Effector memory CD4-positive, alpha-beta T cell (primary cell): ENCODE data around the gene SMC3.

Source experiments
- DNase-seq, 3 donors: peaks; one replicate each; pipeline ENCODE4 v3.0.0-alpha.2; 2020
- H3K27ac ChIP-seq: 2 replicates; pipeline ENCODE4 v1.7.0; 2013; ENCODE audit warnings: mild to moderate bottlenecking, low read length, moderate library complexity; ENCODE audit not compliant: insufficient read depth, poor library complexity, severe bottlenecking
- H3K27me3 ChIP-seq: replicated peaks from 2 replicates; pipeline ENCODE4 v1.7.0; 2013; ENCODE audit warnings: mild to moderate bottlenecking, low read length; ENCODE audit not compliant: insufficient read depth, control insufficient read depth, poor library complexity, severe bottlenecking
- H3K36me3 ChIP-seq: 2 replicates; pipeline ENCODE4 v1.7.0; 2013; ENCODE audit warnings: mild to moderate bottlenecking, low read length, moderate library complexity; ENCODE audit not compliant: control insufficient read depth, insufficient read depth
- H3K4me1 ChIP-seq: 2 replicates; pipeline ENCODE4 v1.7.0; 2013; ENCODE audit warnings: low read length, mild to moderate bottlenecking; ENCODE audit not compliant: control insufficient read depth, insufficient read depth, poor library complexity, severe bottlenecking
- H3K4me3 ChIP-seq: 2 replicates; pipeline ENCODE4 v1.7.0; 2013; ENCODE audit warnings: low read length, low read depth, mild to moderate bottlenecking; ENCODE audit not compliant: insufficient read depth, poor library complexity, severe bottlenecking
- H3K9me3 ChIP-seq: 2 replicates; pipeline ENCODE4 v1.7.0; 2013; ENCODE audit warnings: mild to moderate bottlenecking, low read length, moderate library complexity; ENCODE audit not compliant: control insufficient read depth

The SMC3 gene

DNA sequence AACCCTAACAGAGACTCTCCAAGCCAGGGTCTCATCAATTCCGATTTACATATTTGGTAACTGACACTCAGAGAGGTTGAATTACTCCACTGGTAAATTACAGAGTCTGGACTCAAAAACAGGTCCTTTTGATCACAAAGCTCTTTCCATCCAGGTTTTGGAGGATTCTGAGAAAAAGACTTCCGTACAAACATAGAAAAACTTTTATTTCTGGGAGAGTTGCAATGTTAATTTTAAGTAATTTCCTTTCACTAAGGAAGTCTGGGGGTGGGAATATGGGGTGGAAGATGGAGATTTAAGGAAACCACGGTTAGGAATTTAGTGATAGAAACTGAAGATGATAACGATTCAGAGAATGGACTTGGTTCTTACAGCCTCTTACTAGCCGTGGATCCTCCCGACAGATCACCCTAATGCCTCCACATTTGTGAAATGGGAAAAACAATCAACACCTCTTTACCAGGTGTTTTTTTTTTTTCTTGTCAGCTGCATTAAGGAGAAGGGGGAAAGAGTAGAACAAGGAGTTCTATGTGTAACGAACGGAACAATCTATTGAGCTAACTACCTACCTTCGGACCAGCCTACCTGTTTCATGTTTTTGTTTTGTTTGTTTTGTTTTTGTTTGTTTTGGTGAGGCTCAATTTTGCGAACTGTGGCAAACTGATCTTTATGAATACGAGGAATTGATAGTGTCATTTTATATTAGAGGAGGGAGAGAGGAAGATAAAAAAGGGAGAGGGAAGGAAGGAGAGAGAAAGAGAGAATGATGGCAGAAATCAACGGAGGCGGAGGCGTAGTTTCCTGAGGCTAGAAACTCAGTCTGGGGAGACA is 74.9 kb downstream of the SMC3 start:
- no peaks in the 10 kb centered on the region for H3K9me3 ChIP-seq
- peaks cover 39% of the 10 kb centered on the region for H3K27me3 ChIP-seq
- H3K27ac ChIP-seq: no peak overlapping the region
- DNase-seq: no peak
- H3K36me3 ChIP-seq: no peaks in the 10 kb centered on the region
- H3K4me3 ChIP-seq: no peak overlapping the region
- peaks cover 28% of the 10 kb centered on the region for H3K4me1 ChIP-seq

DNA sequence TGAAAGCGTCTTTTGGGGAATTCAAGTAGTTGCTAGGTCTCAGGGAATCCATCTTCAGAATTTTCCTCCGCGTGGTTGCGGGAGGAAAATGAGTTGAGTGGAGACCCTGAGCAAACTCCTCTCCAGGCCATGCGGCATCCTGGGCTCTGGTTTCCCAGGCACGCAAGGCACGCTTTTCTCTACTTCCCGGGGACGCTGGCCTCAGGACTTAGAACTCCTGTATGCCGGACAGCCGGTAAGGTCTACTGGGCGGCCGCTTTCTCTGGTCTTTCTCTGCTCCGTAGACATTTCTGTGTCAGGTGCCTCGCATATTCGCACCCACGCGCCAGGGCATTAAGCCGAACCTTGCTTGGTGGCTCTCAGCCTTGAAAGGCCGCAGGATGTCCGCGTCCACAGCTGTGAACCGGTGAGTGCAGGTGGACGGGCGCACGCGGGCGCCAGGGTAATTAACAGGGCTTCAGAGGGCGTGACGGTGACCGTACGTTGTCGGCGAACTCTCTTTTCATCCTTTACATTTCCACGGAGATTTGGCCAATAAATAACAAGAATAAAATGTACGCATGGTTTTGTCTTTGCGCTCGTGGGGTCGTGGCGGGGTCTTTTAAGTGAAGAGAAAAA is 75.6 kb downstream of the SMC3 start:
- H3K4me3 ChIP-seq: peak overlapping the region; percentile 62
- H3K4me1 ChIP-seq: peaks cover 28% of the 10 kb centered on the region
- H3K36me3 ChIP-seq: no peaks in the 10 kb centered on the region
- no peaks in the 10 kb centered on the region for H3K9me3 ChIP-seq
- H3K27me3 ChIP-seq: peaks cover 43% of the 10 kb centered on the region
- H3K27ac ChIP-seq: no peak overlapping the region
- no peak for DNase-seq

DNA sequence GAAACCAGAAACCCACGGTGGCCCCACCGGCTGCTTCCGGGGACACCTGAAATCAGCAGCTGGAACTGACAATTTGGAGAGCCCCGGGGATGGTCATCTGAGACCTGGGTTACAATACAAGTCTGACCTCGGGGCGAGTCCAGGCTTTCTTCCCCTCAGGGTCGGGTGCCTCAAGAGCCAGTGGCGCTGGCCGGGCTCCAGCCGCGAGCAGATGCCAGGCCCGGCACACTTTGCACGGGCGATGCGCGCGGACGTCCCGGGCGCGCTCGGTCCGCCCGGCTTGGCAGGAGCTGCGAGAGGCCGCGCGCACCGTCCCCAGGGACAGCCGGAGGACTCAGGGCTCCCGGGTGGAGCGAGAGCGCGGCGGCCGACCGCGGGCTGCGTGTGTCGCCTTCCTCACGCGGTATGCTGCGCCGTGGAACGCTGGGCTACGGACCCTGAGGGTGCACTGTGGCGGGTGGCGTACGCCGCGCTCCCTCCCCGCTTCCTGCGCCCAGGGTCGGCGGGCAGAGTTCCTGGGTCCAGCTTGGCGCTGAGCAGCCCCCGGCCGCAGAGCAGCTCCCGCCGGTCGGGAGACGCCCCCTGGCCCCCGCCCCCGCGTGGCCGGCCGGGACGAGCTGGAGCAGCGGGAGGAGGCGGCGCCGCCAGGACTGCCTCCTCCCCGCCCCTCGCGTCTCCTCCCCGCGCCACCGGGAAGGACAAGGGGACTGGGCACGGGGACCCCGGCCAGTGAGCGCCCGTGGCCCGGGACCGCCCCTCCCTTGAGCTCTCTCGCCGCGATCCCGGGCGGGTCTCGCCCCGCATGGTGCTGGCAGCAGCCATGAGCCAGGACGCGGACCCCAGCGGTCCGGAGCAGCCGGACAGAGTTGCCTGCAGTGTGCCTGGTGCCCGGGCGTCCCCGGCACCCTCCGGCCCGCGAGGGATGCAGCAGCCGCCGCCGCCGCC is 76.4 kb downstream of the SMC3 start, which contains the start of gene RBM20:
TSS of gene RBM20 (plus strand) at position 684 of the 945 bp plus-strand sequence. CDS start at position 803, 119 bp downstream.
- H3K4me1 ChIP-seq: peaks cover 28% of the 10 kb centered on the region
- DNase-seq: no peak
- no peak within 1 kb of the TSS for H3K27ac ChIP-seq
- peak within 1 kb of the TSS; percentile 62 for H3K4me3 ChIP-seq
- peaks cover 43% of the 10 kb centered on the region for H3K27me3 ChIP-seq
- H3K9me3 ChIP-seq: no peaks in the 10 kb centered on the region
- no peaks in the 10 kb centered on the region for H3K36me3 ChIP-seq

DNA sequence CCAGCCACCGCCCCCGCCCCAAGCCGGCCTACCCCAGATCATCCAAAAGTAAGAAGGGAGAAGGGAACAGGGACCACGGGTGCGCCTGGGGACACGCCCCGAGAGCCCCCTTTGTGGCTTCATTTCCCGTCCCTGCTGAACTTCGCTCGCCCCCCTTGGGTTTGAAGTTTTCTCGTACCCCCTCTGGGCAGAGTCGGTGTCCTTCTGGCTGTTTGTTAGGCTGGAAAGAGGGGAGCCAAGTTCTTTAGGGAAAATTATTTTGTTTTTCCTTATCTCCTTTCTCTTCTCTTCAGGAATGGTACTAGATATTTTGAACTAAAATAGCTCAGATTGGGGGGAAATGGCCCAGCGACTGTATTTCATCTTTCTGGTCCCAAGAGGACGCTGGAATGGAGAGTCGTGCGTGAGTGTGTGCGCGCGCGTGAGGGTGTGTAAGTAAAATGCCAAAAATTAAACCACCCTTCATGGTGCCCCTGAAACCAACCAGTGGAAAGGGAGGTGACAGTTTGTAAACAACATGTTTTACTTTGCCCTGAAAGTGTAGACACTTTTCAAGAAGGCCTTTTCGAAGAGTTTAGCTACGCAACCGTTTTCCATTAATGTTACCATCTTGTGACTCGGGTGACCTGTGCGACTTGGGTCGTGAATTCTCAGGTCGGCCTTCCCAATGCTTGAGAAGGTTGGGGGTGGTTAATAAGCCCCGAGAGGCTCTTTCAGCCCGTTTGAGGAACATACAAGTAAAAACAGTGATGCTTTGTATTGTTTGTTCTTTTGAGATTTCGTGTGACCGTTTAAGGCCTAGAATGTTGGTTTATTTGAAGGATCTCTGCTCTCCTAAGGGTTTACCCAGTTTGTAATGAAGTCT is 77.3 kb downstream of the SMC3 start:
- Histone ChIP-seq H3K4me3 (peak overlapping the region; percentile 62), H3K9me3 (no peaks in the 10 kb centered on the region), H3K27me3 (peaks cover 43% of the 10 kb centered on the region), H3K36me3 (no peaks in the 10 kb centered on the region), H3K4me1 (peaks cover 28% of the 10 kb centered on the region), H3K27ac (no peak overlapping the region)
- DNase-seq: no peak

DNA sequence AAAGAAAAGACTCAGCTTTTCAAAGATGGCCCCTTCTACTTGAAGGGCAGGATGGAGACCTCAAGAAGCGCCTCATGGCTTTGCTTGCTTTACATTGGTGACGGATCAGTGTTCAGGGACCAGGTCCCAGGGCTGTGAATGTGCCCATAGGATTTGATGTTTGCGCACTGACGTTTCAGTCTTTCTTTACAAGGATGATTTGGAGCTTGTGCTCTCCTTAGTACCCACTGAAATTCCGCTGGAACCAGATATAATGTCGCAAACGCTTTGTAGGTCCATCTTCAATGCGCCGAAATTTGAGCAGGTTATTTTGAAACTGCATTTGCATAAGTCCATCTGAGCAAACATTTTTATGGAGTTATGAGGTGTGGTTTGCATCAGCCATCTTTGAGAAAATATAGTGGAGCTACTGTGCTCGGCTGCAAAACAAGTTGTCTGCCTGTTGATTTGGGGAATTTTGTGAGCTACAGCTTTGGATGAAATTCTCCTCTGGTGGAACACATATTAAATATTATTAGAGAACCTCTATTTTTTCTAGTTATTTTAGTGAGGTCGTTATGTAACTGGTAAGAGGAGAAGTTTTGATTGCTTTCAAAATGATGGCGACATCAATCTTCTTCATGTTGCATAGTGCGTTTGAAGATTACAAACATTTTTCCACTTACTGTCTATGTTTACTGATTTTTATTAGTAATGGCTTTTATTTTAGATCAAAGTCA is 79.1 kb downstream of the SMC3 start:
- Histone ChIP-seq H3K36me3 (no peaks in the 10 kb centered on the region), H3K4me1 (peaks cover 22% of the 10 kb centered on the region), H3K27me3 (peaks cover 43% of the 10 kb centered on the region), H3K4me3 (no peak overlapping the region), H3K27ac (no peak overlapping the region), H3K9me3 (no peaks in the 10 kb centered on the region)
- no peak for DNase-seq

DNA sequence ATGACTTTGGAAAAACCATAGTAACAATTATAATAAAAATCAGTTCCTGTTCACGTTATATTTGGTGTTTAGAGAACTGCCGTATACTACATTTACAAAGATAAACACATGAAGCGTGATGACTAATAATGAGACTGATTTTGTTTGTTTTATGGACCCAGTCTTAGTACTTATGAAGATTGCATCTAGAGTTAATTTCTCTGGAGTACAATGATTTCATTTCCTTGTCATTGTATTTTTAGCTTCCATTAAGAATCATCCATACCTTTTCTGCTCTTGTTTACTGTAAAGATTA is 79.6 kb downstream of the SMC3 start:
- Histone ChIP-seq H3K4me1 (peaks cover 21% of the 10 kb centered on the region), H3K27ac (no peak overlapping the region), H3K36me3 (no peaks in the 10 kb centered on the region), H3K4me3 (no peak overlapping the region), H3K27me3 (peaks cover 42% of the 10 kb centered on the region), H3K9me3 (no peaks in the 10 kb centered on the region)
- DNase-seq: no peak

DNA sequence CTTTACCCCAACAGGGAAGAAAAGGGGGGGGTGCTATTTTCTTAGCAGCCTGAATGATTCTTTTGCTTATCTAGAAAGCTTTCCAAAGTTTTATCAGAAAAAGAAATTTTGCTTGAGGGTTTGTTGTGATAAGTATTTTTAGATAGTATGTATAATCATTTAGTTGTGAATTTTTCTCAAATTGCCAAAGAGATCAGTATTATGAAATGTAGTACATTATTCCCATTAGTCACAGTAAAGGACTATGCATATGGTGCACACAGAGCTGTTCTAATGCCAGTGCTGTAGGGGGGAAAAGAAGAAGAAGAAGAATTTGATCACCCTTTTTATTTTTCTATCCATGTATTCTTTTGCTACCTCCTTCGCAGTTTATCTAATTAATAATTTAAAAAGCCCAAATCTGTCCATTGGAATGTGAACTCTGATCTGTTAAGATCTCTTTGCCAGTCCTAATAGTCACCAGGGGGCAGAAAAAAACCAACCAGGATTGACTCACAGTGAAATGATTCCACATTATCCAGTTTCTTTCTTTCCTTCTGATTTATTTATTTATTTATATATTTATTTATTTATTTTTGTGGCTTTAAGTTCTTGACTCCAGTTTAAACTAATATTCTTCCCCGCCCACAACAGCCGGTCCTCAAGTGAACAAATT is 81.3 kb downstream of the SMC3 start:
- Histone ChIP-seq H3K27me3 (peaks cover 26% of the 10 kb centered on the region), H3K9me3 (no peaks in the 10 kb centered on the region), H3K36me3 (no peaks in the 10 kb centered on the region), H3K4me1 (peaks cover 9% of the 10 kb centered on the region), H3K27ac (no peak overlapping the region), H3K4me3 (no peak overlapping the region)
- no peak for DNase-seq

DNA sequence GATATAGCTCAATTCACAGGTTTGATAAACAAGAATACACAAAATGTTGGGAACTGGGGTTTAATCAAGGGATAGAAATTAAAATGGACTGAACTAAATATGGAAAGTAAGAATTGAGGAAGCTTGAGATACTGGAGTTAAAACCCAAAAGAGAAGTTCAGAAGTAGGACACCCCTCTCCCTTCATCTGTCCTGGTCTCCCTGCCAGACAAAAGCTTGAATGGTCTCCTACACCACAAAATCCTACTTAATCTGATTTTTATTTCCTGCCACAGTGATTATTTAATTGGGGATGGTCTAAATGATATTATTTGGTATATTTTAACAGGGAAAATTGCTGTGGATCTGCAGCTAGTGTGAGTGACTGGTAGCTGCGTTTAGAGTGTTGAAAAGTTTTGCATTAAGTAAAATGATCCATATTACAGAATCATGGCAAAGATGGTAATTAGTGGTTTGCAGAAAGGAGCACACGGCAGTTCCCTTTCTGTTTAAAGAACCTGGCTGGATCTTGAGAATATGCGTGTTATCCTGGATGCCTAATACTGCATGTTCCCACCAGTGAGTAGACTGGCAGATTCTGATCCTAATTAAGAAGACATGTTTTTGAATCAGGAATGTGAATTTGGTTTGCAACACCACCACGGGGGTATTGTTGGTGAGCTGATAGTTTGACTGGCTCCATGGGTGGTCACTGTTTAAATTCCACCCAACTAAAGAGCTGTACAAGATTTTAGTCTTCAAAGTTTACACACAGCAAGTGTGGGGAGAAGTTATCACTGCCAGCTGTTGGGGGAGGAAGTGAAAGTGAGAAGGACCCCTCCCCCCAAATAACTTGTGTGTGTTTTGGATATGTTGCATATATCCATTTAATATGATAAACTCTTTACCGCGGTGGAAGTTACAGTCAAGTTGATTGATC is 82.1 kb downstream of the SMC3 start:
- Histone ChIP-seq H3K27ac (no peak overlapping the region), H3K27me3 (peaks cover 18% of the 10 kb centered on the region), H3K4me3 (no peak overlapping the region), H3K9me3 (no peaks in the 10 kb centered on the region), H3K36me3 (no peaks in the 10 kb centered on the region), H3K4me1 (peaks cover 1% of the 10 kb centered on the region)
- DNase-seq: no peak
